Left ventricle myocardium inferior (tissue), 1 donor: ENCODE results near the gene TMEM132C. TPM values are rescaled to one million over a fixed set of nuclear protein-coding genes. Genes with fewer than 3 reads are reported as not detected.

Experiments used
- DNase-seq: peaks from one replicate; pipeline ENCODE4 v3.0.0-alpha.2; 2020
- H3K27ac ChIP-seq: fragments of 200-600 bp; replicated peaks from 2 replicates; pipeline ENCODE4 v1.8.0; 2021
- H3K27me3 ChIP-seq: fragments of 200-600 bp; 2 replicates; pipeline ENCODE4 v1.8.0; 2021; ENCODE audit warnings: low read depth
- H3K36me3 ChIP-seq: fragments of 200-600 bp; 2 replicates; pipeline ENCODE4 v1.8.0; 2021
- H3K4me1 ChIP-seq: fragments of 200-600 bp; 2 replicates; pipeline ENCODE4 v1.8.0; 2021
- H3K4me3 ChIP-seq: fragments of 200-600 bp; 2 replicates; pipeline ENCODE4 v1.8.0; 2021; ENCODE audit warnings: mild to moderate bottlenecking, moderate library complexity
- H3K9me3 ChIP-seq: fragments of 200-600 bp; replicated peaks from 2 replicates; pipeline ENCODE4 v1.8.0; 2021
- CTCF ChIP-seq: fragments of 200-600 bp; IDR thresholded peaks from 2 replicates; pipeline ENCODE4 v1.8.0; 2021; ENCODE audit warnings: antibody characterized with exemption, mild to moderate bottlenecking, borderline replicate concordance
- intact Hi-C: fragments of 100-400 bp; cut with micrococcal nuclease; formaldehyde crosslinking; loops from one replicate; pipeline ENCODE4 v1.11.0; 2022
- total RNA-seq: library from RNA; stranded (reverse); fragmentation: NEBNext Ultra II Directional; extraction: Animal tissue kit (Norgen Biotek cat#: 25700); gene quantifications from one replicate; pipeline ENCODE4 v1.2.1, GENCODE V29; 2021
- donor health status: DM: no; HTN: yes; CAD: no; lungs with severe emphysema.

Gene TMEM132C
- total RNA-seq, 1 donor from 2014 or later, result 1.8 TPM

DNA sequence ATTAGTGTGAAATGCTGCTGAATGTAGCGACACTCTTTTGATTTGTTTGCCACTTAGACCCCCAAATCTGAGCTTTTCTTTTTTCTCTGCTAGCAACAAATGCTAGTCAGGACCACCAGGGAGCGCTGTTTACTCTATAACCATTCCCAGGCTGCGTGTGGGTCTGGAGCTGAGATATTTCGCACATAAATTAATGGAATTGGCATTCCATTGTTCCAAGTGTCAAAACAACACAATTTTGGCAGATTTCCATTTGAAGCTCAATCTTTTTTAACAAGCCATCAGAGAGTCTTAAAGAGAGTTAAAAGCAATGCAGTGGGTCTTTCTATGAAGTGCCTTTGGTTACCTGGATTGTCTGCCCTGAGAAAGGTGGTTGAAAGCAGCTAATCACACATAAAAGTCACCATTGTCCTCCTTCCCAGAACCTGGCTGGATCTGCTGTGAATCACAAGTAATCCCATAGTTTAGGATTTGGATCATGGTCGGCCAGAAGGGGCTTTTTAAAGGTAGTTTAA, 7.4 kb upstream of the TMEM132C start:
- intact Hi-C loops, result no loop called here
- no peak for DNase-seq

GRCh38 chr12:128261757-128262156, 5.2 kb upstream of the TMEM132C start:
- Histone ChIP-seq H3K27ac (no peak overlapping the region), H3K27me3 (peaks cover 93% of the 10 kb centered on the region), H3K4me3 (no peak overlapping the region), H3K9me3 (peaks cover 13% of the 10 kb centered on the region), H3K4me1 (peaks cover 5% of the 10 kb centered on the region), H3K36me3 (no peaks in the 10 kb centered on the region)
- DNase-seq, result no peak
- TF ChIP-seq CTCF, result no peak
- intact Hi-C loops, result no loop called here

More for the DNA sequence above, 7.4 kb upstream of the TMEM132C start:
- Histone ChIP-seq H3K27ac (no peak overlapping the region), H3K36me3 (no peaks in the 10 kb centered on the region), H3K4me3 (no peak overlapping the region), H3K9me3 (peaks cover 13% of the 10 kb centered on the region), H3K27me3 (peaks cover 72% of the 10 kb centered on the region), H3K4me1 (no peaks in the 10 kb centered on the region)
- peak; percentile 75 for TF ChIP-seq CTCF

DNA sequence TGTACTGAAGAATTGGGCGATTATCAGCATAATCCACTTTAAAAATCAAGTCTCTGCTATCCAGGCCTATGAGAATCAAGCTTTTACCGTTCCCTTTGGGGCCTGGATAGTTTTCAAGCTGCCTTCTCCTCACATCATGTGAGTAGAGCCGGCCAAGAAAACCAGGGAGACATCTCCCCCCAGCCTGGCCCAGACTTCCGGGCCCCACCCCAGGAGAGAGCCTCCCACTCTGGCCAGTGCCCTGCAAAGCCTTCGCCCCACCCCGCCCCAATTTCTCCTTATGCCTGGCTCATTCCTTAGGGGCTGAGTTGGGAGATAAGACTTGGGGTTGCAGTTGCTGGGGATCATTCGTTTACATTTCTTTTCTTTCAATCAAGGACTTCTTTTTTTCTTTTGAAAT, 1.4 kb upstream of the TMEM132C start:
- H3K4me1 ChIP-seq, result peaks cover 18% of the 10 kb centered on the region
- peaks cover 13% of the 10 kb centered on the region for H3K9me3 ChIP-seq
- no peak for DNase-seq
- H3K36me3 ChIP-seq, result no peaks in the 10 kb centered on the region
- H3K27me3 ChIP-seq, result peaks cover 93% of the 10 kb centered on the region
- H3K4me3 ChIP-seq, result no peak overlapping the region
- intact Hi-C loops, result no loop called here
- H3K27ac ChIP-seq, result no peak overlapping the region
- no peak for TF ChIP-seq CTCF

DNA sequence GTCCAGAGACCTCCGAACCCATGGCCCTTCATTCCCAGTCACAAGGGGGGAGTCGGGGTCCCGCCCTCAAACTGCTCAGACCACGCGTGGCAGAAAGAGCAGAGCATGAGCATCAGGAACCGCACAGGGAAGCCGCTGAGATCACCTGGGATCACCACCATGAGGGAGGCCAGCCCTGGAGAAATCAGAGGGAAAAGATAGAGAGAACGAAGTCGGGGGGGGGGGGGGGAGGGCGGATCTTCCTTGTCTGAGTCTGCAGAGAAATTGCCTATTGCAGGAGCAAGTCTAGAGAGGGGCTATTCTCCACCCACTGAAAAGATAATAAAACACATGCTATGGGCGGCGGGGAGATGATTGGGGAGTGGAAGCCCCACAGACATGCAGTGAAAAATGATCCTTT, 884 bp upstream of the TMEM132C start:
- H3K36me3 ChIP-seq, result no peaks in the 10 kb centered on the region
- intact Hi-C loops, result no loop called here
- H3K27me3 ChIP-seq, result peaks cover 93% of the 10 kb centered on the region
- peak overlapping the region; percentile 56 for H3K4me3 ChIP-seq
- no peak for DNase-seq
- no peak for TF ChIP-seq CTCF
- H3K9me3 ChIP-seq, result peaks cover 13% of the 10 kb centered on the region
- H3K27ac ChIP-seq, result no peak overlapping the region
- peaks cover 18% of the 10 kb centered on the region for H3K4me1 ChIP-seq

- no peak for DNase-seq
- Histone ChIP-seq H3K4me3 (peak overlapping the region; percentile 56), H3K36me3 (no peaks in the 10 kb centered on the region), H3K27ac (no peak overlapping the region), H3K27me3 (peaks cover 93% of the 10 kb centered on the region), H3K4me1 (peaks cover 18% of the 10 kb centered on the region), H3K9me3 (peaks cover 13% of the 10 kb centered on the region)
- no peak for TF ChIP-seq CTCF
- intact Hi-C loops, result no loop called here
Observed at GRCh38 chr12:128266541-128267130, 334 bp upstream of the TMEM132C start.
